SKM-1 treated with dmso at 0.1 percent for 144 hours (cell line): Measurements from ENCODE around the gene SIX3.

Experiments used
- DNase-seq: peaks from one replicate; lab custom pipeline; 2025; ENCODE audit not compliant: unreplicated experiment; lab: John Stamatoyannopoulos, UW

SIX3 gene

GRCh38 chr2:44954889-44955592 lies 13.5 kb downstream of the SIX3 start:
- no peak for DNase-seq

- peak; percentile 64 for DNase-seq
Observed at GRCh38 chr2:44955593-44956392, 14.3 kb downstream of the SIX3 start.

DNA sequence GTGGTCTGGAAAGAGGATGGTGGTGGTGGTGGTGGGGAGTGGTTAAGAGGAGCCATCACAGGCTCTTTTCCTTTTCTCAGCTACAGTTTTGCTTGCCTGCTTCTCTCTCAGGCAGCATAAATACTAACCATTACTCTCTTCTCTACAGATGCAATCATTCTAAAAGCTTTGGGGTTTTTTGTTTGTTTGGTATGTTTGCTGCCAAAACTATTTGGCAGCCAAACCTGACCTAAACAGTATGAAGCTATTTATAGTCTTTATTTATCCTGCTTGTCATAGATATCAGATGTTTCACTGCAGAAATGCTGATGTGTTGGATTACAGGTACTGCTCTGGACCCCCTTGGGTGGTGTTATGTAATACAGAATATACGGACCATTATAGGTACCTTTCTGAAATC lies 15.3 kb downstream of the SIX3 start:
- no peak for DNase-seq

GRCh38 chr2:44957656-44958327 lies 16.3 kb downstream of the SIX3 start:
- no peak for DNase-seq

GRCh38 chr2:44959855-44960254 lies 18.4 kb downstream of the SIX3 start:
- no peak for DNase-seq

- no peak for DNase-seq
Observed at GRCh38 chr2:44960871-44961270, 19.4 kb downstream of the SIX3 start.

DNA sequence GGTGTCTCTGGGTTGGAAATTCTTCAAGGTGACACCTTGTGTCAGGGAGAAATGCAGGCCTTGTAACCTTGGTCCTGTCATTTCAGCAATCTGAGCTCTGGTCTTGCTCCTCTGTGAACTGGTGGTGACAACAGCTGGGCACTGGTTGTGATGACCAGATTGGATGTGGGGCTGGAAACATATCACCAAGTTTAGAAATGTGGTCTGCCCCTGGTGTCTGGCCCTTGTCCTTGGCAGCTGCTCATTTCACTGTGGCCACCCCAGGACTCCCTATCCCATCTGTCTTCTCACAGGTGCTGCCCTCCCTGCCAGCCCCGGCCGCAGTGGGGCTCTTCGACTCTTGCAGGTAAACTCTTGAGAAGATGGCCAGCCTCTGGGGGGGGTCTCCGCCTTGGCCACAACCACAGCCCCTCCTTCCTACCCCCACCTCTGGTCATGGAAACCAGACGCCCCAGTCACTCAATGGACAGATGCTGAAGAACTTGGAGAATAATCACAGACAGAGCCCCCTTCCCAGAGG lies 20.7 kb downstream of the SIX3 start:
- no peak for DNase-seq

DNA sequence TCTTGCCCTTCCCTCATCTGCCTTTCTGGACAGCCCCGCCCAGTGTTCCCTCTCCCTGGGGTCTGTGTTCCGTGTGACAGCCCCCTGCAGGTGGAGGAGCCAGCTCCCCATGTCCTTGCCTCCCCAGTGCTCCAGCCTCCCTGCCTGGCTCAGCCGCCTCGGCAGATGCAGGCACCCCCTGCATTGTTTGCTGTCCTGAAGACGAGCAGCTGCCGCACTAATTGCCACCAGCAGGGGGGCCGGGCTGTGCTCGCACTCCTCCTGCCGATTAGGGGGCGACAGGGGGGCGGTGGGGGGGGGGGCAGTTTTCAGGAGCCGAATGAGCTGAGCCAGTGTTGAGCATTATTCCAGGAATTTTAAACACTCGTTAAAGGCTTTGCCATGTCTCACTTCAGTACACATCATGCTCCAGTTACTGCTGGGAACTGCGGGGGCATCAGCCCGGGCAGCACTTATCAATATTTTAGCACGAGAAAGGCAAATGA lies 23.3 kb downstream of the SIX3 start:
- DNase-seq: no peak

DNA sequence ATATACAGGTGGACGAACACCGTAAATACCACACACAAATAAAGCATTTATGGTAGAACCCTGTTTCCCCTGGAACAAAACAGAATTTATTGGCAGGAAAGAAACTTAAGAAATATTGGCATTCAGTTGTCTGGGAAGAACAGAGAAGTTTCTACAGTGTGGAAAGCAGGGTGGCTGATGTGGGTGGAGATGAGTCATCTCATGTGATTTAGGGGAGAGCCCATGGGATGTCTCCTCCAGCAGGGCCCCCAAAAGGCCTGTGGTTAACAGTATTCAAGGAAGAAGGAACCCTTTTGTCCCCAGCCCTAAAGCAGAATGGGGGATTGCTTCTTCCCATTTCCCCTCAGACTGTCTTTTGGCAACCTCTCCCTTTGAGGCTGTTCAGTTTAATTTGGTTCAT lies 24.2 kb downstream of the SIX3 start:
- DNase-seq: no peak

DNA sequence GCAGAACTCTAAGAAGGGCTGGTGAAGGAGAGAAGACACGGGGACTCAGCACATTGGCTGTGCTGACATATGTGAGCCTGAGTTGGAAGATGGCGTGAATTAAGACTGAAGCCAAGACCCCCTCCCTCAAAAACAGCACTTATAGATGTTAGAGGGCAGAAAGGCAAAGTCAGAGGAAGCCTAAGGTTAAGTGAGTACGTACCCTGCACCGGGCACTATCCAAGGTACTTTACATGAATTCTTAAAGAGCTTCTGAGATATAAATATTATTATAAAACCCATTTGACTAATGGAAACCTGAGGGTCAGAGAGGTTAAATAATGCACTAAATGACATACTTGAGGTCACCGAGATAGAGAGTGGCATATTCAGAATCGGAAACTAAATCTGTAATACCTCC lies 25.6 kb downstream of the SIX3 start:
- no peak for DNase-seq

- DNase-seq: no peak
Observed at GRCh38 chr2:44967727-44968432, 26.4 kb downstream of the SIX3 start.

GRCh38 chr2:44969936-44970335 lies 28.4 kb downstream of the SIX3 start:
- no peak for DNase-seq

DNA sequence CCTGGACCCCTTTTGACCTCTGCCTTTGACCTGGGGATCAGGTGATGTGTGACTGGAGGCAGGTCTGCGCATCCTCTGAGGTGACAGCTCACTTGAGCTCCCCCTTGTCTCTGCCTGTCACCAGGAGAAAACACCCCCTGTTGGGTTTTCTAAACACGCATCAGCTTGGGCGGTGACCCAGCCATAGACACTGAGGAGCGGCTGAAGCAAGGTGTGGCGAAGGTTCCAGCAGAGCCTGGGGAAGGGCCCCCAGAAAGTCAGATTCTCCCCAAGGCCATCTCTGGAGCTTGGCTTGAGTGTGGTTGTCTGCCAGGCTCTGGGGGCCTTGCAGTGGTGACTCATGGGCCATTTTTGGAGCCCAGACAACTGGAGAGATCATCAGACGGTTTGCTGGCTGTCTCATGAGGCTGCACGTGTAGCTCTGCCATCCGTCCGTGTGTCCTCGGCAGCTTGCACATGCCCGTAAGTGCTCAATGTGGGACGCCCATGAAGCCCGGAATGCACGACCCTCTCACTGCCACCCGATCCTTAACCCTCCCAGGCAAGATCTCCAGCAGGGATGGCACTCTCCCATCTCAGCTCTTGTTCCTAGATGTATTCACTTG lies 29.4 kb downstream of the SIX3 start:
- no peak for DNase-seq

- no peak for DNase-seq
Observed at GRCh38 chr2:44972771-44973535, 31.5 kb downstream of the SIX3 start.

DNA sequence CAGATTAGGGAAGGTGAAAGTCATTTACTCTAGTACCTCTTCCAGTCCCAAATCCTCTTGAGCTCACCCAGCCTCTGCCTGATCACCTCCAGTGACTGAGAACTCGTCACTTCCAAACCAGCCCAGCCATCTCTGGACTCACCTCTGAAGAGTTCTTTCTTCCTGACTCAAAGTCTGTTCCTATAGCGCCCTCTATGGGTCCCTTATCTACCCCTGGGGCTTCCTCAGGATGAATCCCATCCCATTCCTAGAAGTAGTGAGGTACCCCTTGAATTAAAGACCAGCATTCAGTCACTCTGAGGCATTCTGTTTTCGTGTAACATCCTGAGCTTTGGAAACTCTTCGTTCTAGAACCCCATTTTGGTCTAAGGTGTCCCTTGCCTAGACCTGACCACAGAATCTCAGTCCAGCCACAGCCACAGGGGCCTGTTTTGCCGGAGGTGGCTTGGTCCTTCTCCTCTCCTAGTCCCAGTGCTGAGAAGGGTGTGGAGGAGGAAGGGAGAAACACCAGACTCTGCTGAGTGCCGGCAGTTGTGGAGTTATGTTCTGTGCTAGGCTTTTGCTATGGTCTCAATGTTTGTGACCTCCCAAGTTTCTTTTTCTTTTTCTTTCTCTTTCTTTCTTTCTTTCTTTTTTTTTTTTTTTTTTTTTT lies 32.7 kb downstream of the SIX3 start:
- peak; percentile 50 for DNase-seq

DNA sequence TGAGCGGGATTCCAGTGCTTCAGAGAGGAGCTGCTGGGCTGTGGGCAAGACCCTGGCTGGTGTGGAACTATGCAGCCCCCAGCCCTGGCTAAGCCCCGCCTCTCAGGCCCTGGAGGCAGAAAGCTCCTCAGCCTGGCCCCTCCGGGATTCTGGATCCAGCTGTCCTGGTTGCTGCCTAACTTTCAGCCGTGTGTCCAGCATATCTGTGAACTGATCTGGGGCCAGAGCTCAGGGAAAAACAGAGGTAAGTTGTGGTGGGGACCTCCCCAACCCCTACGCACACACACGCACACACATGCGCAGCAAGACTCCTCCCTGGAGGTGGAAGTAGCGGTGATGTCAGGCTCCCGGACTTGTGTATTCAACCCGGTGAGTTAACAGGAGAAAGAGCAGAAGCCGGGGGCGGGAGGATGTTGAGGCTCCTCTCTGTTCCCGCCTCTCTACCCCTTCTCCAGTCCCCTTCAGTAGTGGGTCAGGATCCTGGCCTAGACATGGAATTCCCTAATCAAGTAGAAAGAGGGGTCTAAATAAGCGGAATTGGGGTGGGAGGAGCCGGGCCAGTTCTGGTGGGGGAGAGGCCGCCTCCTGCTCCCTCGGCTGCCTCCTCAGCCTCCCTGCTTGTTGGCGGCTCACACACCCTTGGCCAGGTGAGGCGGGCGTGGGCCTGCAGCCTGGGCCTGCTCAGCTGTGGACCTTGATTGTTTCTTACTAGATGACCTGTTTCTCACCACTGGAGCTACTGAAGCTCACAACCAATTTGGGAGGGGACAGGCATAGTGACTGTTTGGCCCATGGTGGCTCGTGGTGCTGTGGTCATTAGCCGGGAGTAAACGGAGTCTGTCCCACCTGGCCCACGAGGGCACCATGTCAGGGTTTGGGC lies 34.3 kb downstream of the SIX3 start:
- DNase-seq: no peak

DNA sequence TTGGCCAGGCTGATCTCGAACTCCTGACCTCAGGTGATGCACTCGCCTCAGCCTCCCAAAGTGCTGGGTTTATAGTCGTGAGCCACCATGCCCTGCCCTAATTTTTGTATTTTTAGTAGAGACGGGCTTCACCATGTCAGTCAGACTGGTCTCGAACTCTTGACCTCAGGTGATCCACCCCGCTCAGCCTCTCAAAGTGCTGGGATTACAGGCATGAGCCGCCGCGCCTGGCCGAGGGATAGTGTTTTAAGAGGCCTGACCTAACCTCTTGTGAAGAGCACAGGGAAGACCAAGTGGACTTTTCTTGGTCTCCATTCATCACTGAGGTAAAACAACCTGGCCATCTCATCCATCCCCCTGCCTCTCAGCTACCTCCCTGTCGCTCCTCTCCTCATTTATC lies 38.1 kb downstream of the SIX3 start:
- no peak for DNase-seq
